ENCODE results near the gene TBC1D22A.

The TBC1D22A gene

DNA sequence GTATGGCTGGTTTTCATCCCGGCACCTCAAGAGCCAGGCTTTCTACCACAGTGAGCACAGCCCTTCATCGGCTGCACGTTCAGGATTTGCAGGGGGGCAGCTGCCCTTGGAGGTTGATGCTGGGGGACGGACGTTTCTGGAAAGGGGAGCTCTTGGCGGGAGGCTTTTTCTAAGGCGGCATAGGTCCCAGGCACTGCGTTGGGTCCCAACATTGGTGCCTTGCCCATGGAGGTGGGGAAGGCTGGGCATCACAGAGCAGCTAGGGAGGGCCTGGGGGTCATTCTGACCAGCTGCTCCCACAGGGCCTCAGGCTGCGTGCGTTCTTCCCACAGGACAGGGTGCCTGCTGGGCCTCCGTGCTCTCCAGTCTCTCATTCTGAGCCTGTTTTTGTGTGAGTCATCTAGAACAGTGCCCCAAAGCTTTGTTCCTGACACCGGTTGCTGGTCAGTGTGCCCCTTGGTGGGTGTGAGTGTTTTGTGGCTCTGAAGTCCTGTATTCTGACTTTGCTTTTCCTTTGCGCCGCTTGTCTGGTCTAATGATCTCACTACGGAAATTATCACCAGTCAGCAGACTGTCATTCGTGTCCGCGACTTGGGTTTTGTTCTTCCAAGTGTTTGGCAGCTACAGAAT lies 275.9 kb downstream of the TBC1D22A start:
- Histone ChIP-seq H3K9ac (no peak overlapping the region), H3K27me3 (ENCODE audit: insufficient read depth, low read depth) (no peaks in the 10 kb centered on the region), H3K4me1 (ENCODE audit: low read depth, poor library complexity, severe bottlenecking) (no peaks in the 10 kb centered on the region), H3K79me2 (ENCODE audit: insufficient read depth, low read depth) (no peaks in the 10 kb centered on the region), H2AFZ (ENCODE audit: low read depth) (no peak overlapping the region), H3K27ac (no peak overlapping the region), H4K20me1 (ENCODE audit: insufficient read depth) (no peaks in the 10 kb centered on the region), H3K4me3 (IDR thresholded peaks at IDR 0.05; ENCODE audit: insufficient read depth, low read depth, low read length) (no peak overlapping the region), H3K4me2 (no peak overlapping the region), H3K36me3 (ENCODE audit: insufficient read depth) (no peaks in the 10 kb centered on the region)
- TF ChIP-seq, protein P1, sequence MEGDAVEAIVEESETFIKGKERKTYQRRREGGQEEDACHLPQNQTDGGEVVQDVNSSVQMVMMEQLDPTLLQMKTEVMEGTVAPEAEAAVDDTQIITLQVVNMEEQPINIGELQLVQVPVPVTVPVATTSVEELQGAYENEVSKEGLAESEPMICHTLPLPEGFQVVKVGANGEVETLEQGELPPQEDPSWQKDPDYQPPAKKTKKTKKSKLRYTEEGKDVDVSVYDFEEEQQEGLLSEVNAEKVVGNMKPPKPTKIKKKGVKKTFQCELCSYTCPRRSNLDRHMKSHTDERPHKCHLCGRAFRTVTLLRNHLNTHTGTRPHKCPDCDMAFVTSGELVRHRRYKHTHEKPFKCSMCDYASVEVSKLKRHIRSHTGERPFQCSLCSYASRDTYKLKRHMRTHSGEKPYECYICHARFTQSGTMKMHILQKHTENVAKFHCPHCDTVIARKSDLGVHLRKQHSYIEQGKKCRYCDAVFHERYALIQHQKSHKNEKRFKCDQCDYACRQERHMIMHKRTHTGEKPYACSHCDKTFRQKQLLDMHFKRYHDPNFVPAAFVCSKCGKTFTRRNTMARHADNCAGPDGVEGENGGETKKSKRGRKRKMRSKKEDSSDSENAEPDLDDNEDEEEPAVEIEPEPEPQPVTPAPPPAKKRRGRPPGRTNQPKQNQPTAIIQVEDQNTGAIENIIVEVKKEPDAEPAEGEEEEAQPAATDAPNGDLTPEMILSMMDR (conservative IDR thresholded peaks at IDR 0.05; ENCODE audit: low read depth, low read length) = no peak

DNA sequence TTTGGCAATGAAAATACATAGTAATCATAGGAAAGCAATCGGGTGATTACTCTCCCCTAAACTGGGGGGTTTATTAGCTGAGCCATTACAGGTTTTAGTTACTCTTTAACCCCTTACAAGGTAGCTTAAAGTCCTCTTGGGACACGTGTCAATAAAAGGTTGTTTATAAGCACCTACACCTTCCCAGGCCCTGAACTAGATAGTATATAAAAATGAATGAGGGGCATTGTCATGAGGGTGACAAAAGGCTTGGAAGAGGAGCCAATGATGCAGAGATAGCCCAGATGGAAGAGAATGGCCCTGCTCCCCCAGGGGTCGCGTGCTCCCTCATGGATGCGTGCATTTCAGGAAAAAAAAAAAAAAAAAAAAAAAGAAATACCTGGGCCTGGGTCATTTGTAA lies 276.9 kb downstream of the TBC1D22A start:
- Histone ChIP-seq H3K4me2 (no peak overlapping the region), H3K9ac (no peak overlapping the region), H3K36me3 (ENCODE audit: insufficient read depth) (no peaks in the 10 kb centered on the region), H3K79me2 (ENCODE audit: insufficient read depth, low read depth) (no peaks in the 10 kb centered on the region), H3K4me1 (ENCODE audit: low read depth, poor library complexity, severe bottlenecking) (no peaks in the 10 kb centered on the region), H3K27me3 (ENCODE audit: insufficient read depth, low read depth) (no peaks in the 10 kb centered on the region), H3K4me3 (IDR thresholded peaks at IDR 0.05; ENCODE audit: insufficient read depth, low read depth, low read length) (no peak overlapping the region), H4K20me1 (ENCODE audit: insufficient read depth) (no peaks in the 10 kb centered on the region), H3K27ac (no peak overlapping the region), H2AFZ (ENCODE audit: low read depth) (no peak overlapping the region)
- TF ChIP-seq, protein P1 (conservative IDR thresholded peaks at IDR 0.05; ENCODE audit: low read depth, low read length) = no peak

- Histone ChIP-seq H4K20me1 (ENCODE audit: insufficient read depth) (no peaks in the 10 kb centered on the region), H3K4me3 (IDR thresholded peaks at IDR 0.05; ENCODE audit: insufficient read depth, low read depth, low read length) (no peak overlapping the region), H3K9ac (no peak overlapping the region), H2AFZ (ENCODE audit: low read depth) (no peak overlapping the region), H3K27me3 (ENCODE audit: insufficient read depth, low read depth) (no peaks in the 10 kb centered on the region), H3K4me2 (no peak overlapping the region), H3K79me2 (ENCODE audit: insufficient read depth, low read depth) (no peaks in the 10 kb centered on the region), H3K27ac (no peak overlapping the region), H3K4me1 (ENCODE audit: low read depth, poor library complexity, severe bottlenecking) (no peaks in the 10 kb centered on the region), H3K36me3 (ENCODE audit: insufficient read depth) (no peaks in the 10 kb centered on the region)
- TF ChIP-seq, protein P1 (conservative IDR thresholded peaks at IDR 0.05; ENCODE audit: low read depth, low read length) = no peak
These were observed 278.2 kb downstream of the TBC1D22A start for GRCh38 chr22:47040486-47041270.

DNA sequence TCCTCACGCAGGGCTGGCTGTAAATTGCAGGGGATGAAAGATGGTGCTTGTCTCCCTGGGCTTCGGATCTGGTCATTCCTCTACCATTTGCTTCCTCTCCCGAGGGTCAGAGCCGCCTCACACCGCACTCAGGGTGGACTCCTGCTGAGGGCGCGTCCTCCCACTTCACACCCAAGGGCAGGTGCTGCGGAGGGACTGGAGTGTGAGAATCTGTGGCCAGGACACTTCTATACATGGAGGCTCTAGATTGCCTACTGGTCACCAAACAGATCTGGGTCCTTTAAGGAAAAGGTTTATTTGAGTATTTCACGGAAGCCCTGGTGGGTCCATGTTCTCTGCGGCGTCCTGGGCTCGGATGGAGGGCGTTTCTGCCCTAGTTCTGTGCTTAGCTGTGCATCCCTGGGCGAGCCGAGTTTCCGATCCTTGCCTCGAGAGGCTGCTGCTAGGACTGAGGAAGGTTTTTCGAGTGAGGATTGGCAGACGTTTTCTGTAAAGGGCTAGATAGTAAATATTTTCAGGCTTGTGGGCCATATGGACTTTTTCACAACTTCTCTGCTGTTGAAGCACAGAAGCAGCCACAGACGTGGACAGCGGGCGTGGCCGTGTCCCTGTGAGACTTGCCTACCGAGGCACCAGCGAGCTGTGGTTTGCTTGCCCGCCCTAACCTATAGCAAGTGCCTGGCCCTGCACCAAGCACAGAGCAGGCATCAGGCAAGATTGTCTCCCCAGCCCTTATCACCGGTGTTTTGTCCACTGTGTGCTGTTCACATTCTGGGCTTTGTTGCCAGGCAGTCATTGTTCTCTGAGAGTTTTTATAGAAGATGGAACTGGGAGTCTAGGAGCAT lies 279.0 kb downstream of the TBC1D22A start:
- TF ChIP-seq, protein P1 (conservative IDR thresholded peaks at IDR 0.05; ENCODE audit: low read depth, low read length) = no peak
- no peak overlapping the region for H3K27ac ChIP-seq
- no peak overlapping the region for H3K4me2 ChIP-seq
- no peaks in the 10 kb centered on the region for H4K20me1 ChIP-seq (ENCODE audit: insufficient read depth)
- no peak overlapping the region for H2AFZ ChIP-seq (ENCODE audit: low read depth)
- H3K9ac ChIP-seq = no peak overlapping the region
- no peaks in the 10 kb centered on the region for H3K4me1 ChIP-seq (ENCODE audit: low read depth, poor library complexity, severe bottlenecking)
- no peaks in the 10 kb centered on the region for H3K79me2 ChIP-seq (ENCODE audit: insufficient read depth, low read depth)
- H3K4me3 ChIP-seq (IDR thresholded peaks at IDR 0.05; ENCODE audit: insufficient read depth, low read depth, low read length) = no peak overlapping the region
- no peaks in the 10 kb centered on the region for H3K27me3 ChIP-seq (ENCODE audit: insufficient read depth, low read depth)
- H3K36me3 ChIP-seq (ENCODE audit: insufficient read depth) = no peaks in the 10 kb centered on the region
